Effector memory CD4-positive, alpha-beta T cell (primary cell): ENCODE measurements around the gene GRIN2C.
A peak's percentile ranks its signal among the peaks of the same experiment; 100 is the strongest.

Experiments
- DNase-seq, 3 donors: peaks; one replicate each; pipeline ENCODE4 v3.0.0-alpha.2; 2020
- H3K27ac ChIP-seq: 2 replicates; pipeline ENCODE4 v1.7.0; 2013; ENCODE audit warnings: mild to moderate bottlenecking, low read length, moderate library complexity; ENCODE audit not compliant: insufficient read depth, poor library complexity, severe bottlenecking
- H3K27me3 ChIP-seq: replicated peaks from 2 replicates; pipeline ENCODE4 v1.7.0; 2013; ENCODE audit warnings: mild to moderate bottlenecking, low read length; ENCODE audit not compliant: insufficient read depth, control insufficient read depth, poor library complexity, severe bottlenecking
- H3K36me3 ChIP-seq: 2 replicates; pipeline ENCODE4 v1.7.0; 2013; ENCODE audit warnings: mild to moderate bottlenecking, low read length, moderate library complexity; ENCODE audit not compliant: control insufficient read depth, insufficient read depth
- H3K4me1 ChIP-seq: 2 replicates; pipeline ENCODE4 v1.7.0; 2013; ENCODE audit warnings: low read length, mild to moderate bottlenecking; ENCODE audit not compliant: control insufficient read depth, insufficient read depth, poor library complexity, severe bottlenecking
- H3K4me3 ChIP-seq: 2 replicates; pipeline ENCODE4 v1.7.0; 2013; ENCODE audit warnings: low read length, low read depth, mild to moderate bottlenecking; ENCODE audit not compliant: insufficient read depth, poor library complexity, severe bottlenecking
- H3K9me3 ChIP-seq: 2 replicates; pipeline ENCODE4 v1.7.0; 2013; ENCODE audit warnings: mild to moderate bottlenecking, low read length, moderate library complexity; ENCODE audit not compliant: control insufficient read depth

GRIN2C gene

GRCh38 chr17:74864297-74864865, 4.7 kb upstream of the GRIN2C start:
- Histone ChIP-seq H3K27me3 (peaks cover 24% of the 10 kb centered on the region), H3K9me3 (no peaks in the 10 kb centered on the region), H3K4me3 (no peak overlapping the region), H3K36me3 (no peaks in the 10 kb centered on the region), H3K27ac (no peak overlapping the region), H3K4me1 (peaks cover 30% of the 10 kb centered on the region)
- no peak for DNase-seq

- Histone ChIP-seq H3K27ac (no peak overlapping the region), H3K4me1 (peaks cover 32% of the 10 kb centered on the region), H3K9me3 (no peaks in the 10 kb centered on the region), H3K27me3 (peaks cover 31% of the 10 kb centered on the region), H3K4me3 (no peak overlapping the region), H3K36me3 (no peaks in the 10 kb centered on the region)
- DNase-seq: no peak
Observed at GRCh38 chr17:74863420-74864296, 4.0 kb upstream of the GRIN2C start.

DNA sequence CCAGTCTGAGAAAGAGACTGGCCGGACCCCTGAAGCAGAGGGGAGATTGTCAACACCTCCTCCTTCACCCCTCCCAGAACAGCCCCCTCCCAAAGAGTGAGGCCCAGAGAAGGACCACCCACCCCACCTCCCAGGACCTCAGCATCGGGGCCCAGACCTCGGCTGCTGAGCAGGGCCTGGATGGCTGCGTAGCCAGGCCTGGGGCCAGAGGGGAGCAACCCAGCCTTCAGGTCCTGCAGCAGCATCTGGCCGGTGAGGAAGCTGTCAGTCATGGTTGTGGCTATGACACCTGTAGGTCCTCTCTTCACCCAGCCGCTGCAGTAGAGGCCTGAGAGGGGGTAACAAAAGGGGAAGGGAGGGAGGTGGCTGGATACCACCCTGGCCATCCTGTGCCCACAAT, 3.2 kb upstream of the GRIN2C start:
- DNase-seq: no peak
- peaks cover 32% of the 10 kb centered on the region for H3K4me1 ChIP-seq
- H3K27me3 ChIP-seq: peaks cover 33% of the 10 kb centered on the region
- H3K9me3 ChIP-seq: no peaks in the 10 kb centered on the region
- H3K36me3 ChIP-seq: no peaks in the 10 kb centered on the region
- no peak overlapping the region for H3K27ac ChIP-seq
- no peak overlapping the region for H3K4me3 ChIP-seq

- no peak overlapping the region for H3K4me3 ChIP-seq
- peak; percentile 23 to 56 (median 36) for DNase-seq
Observed at GRCh38 chr17:74862108-74862901, 2.6 kb upstream of the GRIN2C start.

GRCh38 chr17:74861662-74862107, 2.0 kb upstream of the GRIN2C start:
- Histone ChIP-seq H3K27me3 (peaks cover 33% of the 10 kb centered on the region), H3K4me1 (peaks cover 32% of the 10 kb centered on the region), H3K36me3 (no peaks in the 10 kb centered on the region), H3K4me3 (no peak overlapping the region), H3K9me3 (no peaks in the 10 kb centered on the region), H3K27ac (no peak overlapping the region)
- DNase-seq: no peak

More at GRCh38 chr17:74862108-74862901, 2.6 kb upstream of the GRIN2C start:
- H3K4me1 ChIP-seq: peaks cover 32% of the 10 kb centered on the region
- H3K9me3 ChIP-seq: no peaks in the 10 kb centered on the region
- no peak overlapping the region for H3K27ac ChIP-seq
- peaks cover 33% of the 10 kb centered on the region for H3K27me3 ChIP-seq
- no peaks in the 10 kb centered on the region for H3K36me3 ChIP-seq

DNA sequence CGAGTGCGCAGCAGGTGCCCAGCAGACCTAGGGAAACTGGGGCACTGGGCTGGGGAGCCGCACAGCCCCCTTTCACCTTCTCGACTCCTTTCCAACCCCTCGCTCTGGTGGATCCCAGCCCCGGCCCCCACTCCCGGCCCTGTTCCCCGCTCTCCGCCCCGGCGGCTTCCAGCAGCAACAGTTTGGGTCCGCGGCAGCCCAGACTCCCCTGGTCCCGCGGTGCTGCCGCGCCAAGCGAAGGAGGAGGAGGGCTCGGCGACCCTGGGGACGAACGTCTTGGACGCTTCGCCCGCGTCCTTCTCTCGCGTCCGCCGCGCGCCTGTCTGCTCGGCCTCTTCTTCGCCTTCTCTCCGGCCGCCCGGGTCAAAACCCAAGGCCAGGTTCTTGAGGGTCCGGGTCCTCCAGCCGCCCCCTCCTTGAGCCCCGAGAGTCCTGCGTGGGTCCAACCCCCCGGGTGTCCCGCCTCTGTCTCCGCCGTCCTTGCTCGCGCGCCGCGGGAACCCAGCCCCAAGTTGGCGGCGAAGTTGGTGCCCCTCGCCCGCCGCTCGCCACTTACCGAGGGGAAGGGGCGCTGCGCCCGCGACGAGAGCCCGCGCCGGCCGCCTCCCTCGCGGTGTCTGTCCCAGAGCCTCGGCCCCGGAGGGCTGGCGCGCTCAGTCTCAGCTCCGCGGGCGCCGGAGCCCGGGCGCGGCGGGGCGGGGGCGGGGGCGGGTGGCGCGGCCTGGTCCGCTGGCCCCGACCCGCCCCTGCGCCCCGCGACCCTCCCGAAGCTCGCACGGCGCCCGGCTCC, 1.4 kb upstream of the GRIN2C start:
- Histone ChIP-seq H3K4me1 (peaks cover 32% of the 10 kb centered on the region), H3K27me3 (peaks cover 33% of the 10 kb centered on the region), H3K9me3 (no peaks in the 10 kb centered on the region), H3K27ac (no peak overlapping the region), H3K4me3 (peak overlapping the region; percentile 37), H3K36me3 (no peaks in the 10 kb centered on the region)
- no peak for DNase-seq

GRCh38 chr17:74860229-74860871, 665 bp upstream of the GRIN2C start:
- peaks cover 32% of the 10 kb centered on the region for H3K4me1 ChIP-seq
- H3K4me3 ChIP-seq: peak overlapping the region; percentile 37
- no peaks in the 10 kb centered on the region for H3K9me3 ChIP-seq
- H3K36me3 ChIP-seq: no peaks in the 10 kb centered on the region
- peaks cover 33% of the 10 kb centered on the region for H3K27me3 ChIP-seq
- H3K27ac ChIP-seq: no peak overlapping the region
- DNase-seq: no peak

DNA sequence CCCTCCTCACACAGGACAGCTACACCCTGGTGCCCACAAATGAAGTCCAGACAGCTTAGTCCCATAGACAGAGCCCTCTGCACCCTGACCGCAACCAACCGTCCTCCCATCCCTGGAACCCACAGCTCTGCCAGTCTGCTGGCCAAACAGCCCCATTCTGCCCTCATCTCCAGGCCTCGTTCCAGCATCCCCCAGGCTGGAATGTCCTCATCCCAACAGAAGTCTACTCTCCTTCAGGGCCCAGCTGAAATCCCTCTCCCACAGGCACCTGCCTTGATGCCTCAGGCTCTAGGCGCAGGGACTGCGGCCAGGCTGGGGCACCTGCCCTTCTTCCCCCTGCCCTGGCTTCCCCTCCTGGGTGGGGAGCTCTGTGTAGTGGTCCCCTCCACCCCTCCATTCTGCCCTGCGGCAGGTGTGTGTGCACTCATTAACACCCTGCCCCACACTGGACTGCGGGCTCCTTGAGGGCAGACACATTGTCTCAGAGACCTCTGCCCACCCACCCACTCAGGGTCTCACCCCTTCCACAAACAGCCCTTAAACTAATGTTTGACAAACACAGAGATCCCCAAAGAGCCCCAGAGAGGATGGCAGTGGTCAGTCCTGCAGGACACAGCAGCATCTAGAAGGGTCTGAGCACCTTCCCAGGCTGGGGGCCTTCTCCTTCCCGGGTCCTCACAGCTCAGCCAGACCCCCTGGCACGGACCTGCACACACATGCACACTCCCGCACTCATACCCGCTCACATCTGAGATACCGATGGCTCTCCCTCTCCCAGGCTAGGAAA, 820 bp downstream of the GRIN2C start:
- Histone ChIP-seq H3K4me3 (no peak overlapping the region), H3K4me1 (peaks cover 27% of the 10 kb centered on the region), H3K27ac (no peak overlapping the region), H3K36me3 (no peaks in the 10 kb centered on the region), H3K9me3 (no peaks in the 10 kb centered on the region), H3K27me3 (peaks cover 33% of the 10 kb centered on the region)
- no peak for DNase-seq
